Upper lobe of right lung (tissue), 1 donor: ENCODE data around the gene TCF7L2. TPM values are rescaled to one million over a fixed set of nuclear protein-coding genes. Genes with fewer than 3 reads are reported as not detected.

ENCODE experiments used
- ATAC-seq: fragments of 200-7000 bp; cut with Tn5 transposase; one replicate; pipeline ENCODE4 v1.9.1; 2020; ENCODE audit warnings: mild to moderate bottlenecking, moderate library complexity
- DNase-seq: peaks from one replicate; pipeline ENCODE4 v3.0.0-alpha.2; 2020
- H3K27ac ChIP-seq: fragments of 200-600 bp; one replicate; pipeline ENCODE4 v1.8.0; 2022
- H3K27me3 ChIP-seq: fragments of 200-600 bp; one replicate; pipeline ENCODE4 v1.8.0; 2022; ENCODE audit warnings: mild to moderate bottlenecking
- H3K36me3 ChIP-seq: fragments of 200-600 bp; one replicate; pipeline ENCODE4 v1.8.0; 2022
- H3K4me1 ChIP-seq: fragments of 200-600 bp; one replicate; pipeline ENCODE4 v1.8.0; 2022
- H3K4me3 ChIP-seq: fragments of 200-600 bp; one replicate; pipeline ENCODE4 v1.8.0; 2022; ENCODE audit warnings: mild to moderate bottlenecking
- H3K9me3 ChIP-seq: fragments of 200-600 bp; one replicate; pipeline ENCODE4 v1.8.0; 2022
- CTCF ChIP-seq: fragments of 200-600 bp; IDR thresholded peaks from one replicate; pipeline ENCODE4 v1.8.0; 2022; ENCODE audit warnings: antibody characterized with exemption
- intact Hi-C: fragments of 100-400 bp; cut with DNase I; formaldehyde crosslinking; loops from one replicate; pipeline ENCODE4 v1.11.0; 2022
- total RNA-seq: library from RNA; stranded (reverse); fragmentation: NEBNext Ultra II Directional; extraction: Animal tissue kit (Norgen Biotek cat#: 25700); gene quantifications from one replicate; pipeline ENCODE4 v1.2.1, GENCODE V29; 2021
- donor health status: DM: no; HTN: yes; CAD: no; lungs with severe emphysema.

Gene TCF7L2
- total RNA-seq, 1 donor from 2014 or later, result 47.4 TPM

- peaks cover 54% of the 10 kb centered on the region for H3K4me1 ChIP-seq
- peak overlapping the region; percentile 82 for H3K27ac ChIP-seq
Measured at GRCh38 chr10:112953174-112954159, 3.4 kb downstream of the TCF7L2 start.

GRCh38 chr10:112954974-112955581, 5.0 kb downstream of the TCF7L2 start:
- no peak for TF ChIP-seq CTCF
- Histone ChIP-seq H3K9me3 (no peaks in the 10 kb centered on the region), H3K36me3 (no peaks in the 10 kb centered on the region), H3K4me3 (peak overlapping the region; percentile 12), H3K4me1 (peaks cover 47% of the 10 kb centered on the region), H3K27ac (peak overlapping the region; percentile 56), H3K27me3 (no peaks in the 10 kb centered on the region)
- DNase-seq, result no peak
- ATAC-seq, result no peak
- intact Hi-C loops, result no loop called here

More at GRCh38 chr10:112953174-112954159, 3.4 kb downstream of the TCF7L2 start:
- no peaks in the 10 kb centered on the region for H3K27me3 ChIP-seq
- no peak for TF ChIP-seq CTCF
- intact Hi-C loops, result no loop called here
- no peaks in the 10 kb centered on the region for H3K9me3 ChIP-seq
- H3K36me3 ChIP-seq, result no peaks in the 10 kb centered on the region
- no peak for DNase-seq
- peak overlapping the region; percentile 84 for H3K4me3 ChIP-seq
- ATAC-seq, result no peak

GRCh38 chr10:112955582-112956421, 5.8 kb downstream of the TCF7L2 start:
- Histone ChIP-seq H3K9me3 (no peaks in the 10 kb centered on the region), H3K36me3 (no peaks in the 10 kb centered on the region), H3K27me3 (no peaks in the 10 kb centered on the region), H3K27ac (peak overlapping the region; percentile 56), H3K4me3 (peak overlapping the region; percentile 12), H3K4me1 (peaks cover 47% of the 10 kb centered on the region)
- intact Hi-C loops, result no loop called here
- no peak for TF ChIP-seq CTCF
- ATAC-seq, result peak; percentile 3
- DNase-seq, result no peak

GRCh38 chr10:112956631-112957350, 6.7 kb downstream of the TCF7L2 start:
- ATAC-seq (no peak), DNase-seq (no peak)
- H3K27me3 ChIP-seq, result no peaks in the 10 kb centered on the region
- no peak for TF ChIP-seq CTCF
- peaks cover 47% of the 10 kb centered on the region for H3K4me1 ChIP-seq
- intact Hi-C loops, result no loop called here
- H3K4me3 ChIP-seq, result peak overlapping the region; percentile 12
- H3K27ac ChIP-seq, result no peak overlapping the region
- no peaks in the 10 kb centered on the region for H3K9me3 ChIP-seq
- H3K36me3 ChIP-seq, result no peaks in the 10 kb centered on the region

- Histone ChIP-seq H3K4me1 (peaks cover 47% of the 10 kb centered on the region), H3K9me3 (no peaks in the 10 kb centered on the region), H3K4me3 (no peak overlapping the region), H3K27me3 (no peaks in the 10 kb centered on the region), H3K27ac (no peak overlapping the region), H3K36me3 (no peaks in the 10 kb centered on the region)
- intact Hi-C loops, result no loop called here
- ATAC-seq (no peak), DNase-seq (no peak)
- no peak for TF ChIP-seq CTCF
Measured at GRCh38 chr10:112957640-112958092, 7.6 kb downstream of the TCF7L2 start.
